HG03280 (cell line): ENCODE results near the gene SSBP1.
"Not testable (repeated sequence)": the region's sequence is repeated elsewhere in the genome, so short reads cannot be mapped to it uniquely, and the experiment has no call there.

Experiments
- ATAC-seq: cut with Tn5 transposase; IDR thresholded peaks from one replicate; pipeline ENCODE4 v1.9.1; 2021; ENCODE audit warnings: mild to moderate bottlenecking, moderate library complexity; ENCODE audit not compliant: unreplicated experiment

Gene SSBP1

GRCh38 chr7:141709318-141709717 is 28.8 kb upstream of the SSBP1 start:
- no peak for ATAC-seq

- no peak for ATAC-seq
Observed at GRCh38 chr7:141709749-141710148, 28.4 kb upstream of the SSBP1 start.

GRCh38 chr7:141710301-141710700 is 27.9 kb upstream of the SSBP1 start:
- ATAC-seq: no peak

- ATAC-seq: no peak
Observed at GRCh38 chr7:141712603-141713255, 25.4 kb upstream of the SSBP1 start.

GRCh38 chr7:141713890-141714289 is 24.3 kb upstream of the SSBP1 start:
- ATAC-seq: no peak

- ATAC-seq: no peak
Observed at GRCh38 chr7:141714571-141714970, 23.6 kb upstream of the SSBP1 start.

- ATAC-seq: no peak
Observed at GRCh38 chr7:141715018-141715417, 23.1 kb upstream of the SSBP1 start.

GRCh38 chr7:141715794-141716689 is 22.1 kb upstream of the SSBP1 start:
- ATAC-seq: no peak

- no peak for ATAC-seq
Observed at GRCh38 chr7:141717450-141717849, 20.7 kb upstream of the SSBP1 start.

GRCh38 chr7:141722529-141722928 is 15.6 kb upstream of the SSBP1 start:
- ATAC-seq: no peak

- no peak for ATAC-seq
Observed at GRCh38 chr7:141729020-141729419, 9.1 kb upstream of the SSBP1 start.

GRCh38 chr7:141731476-141732149 is 6.5 kb upstream of the SSBP1 start:
- no peak for ATAC-seq

- no peak for ATAC-seq
Observed at GRCh38 chr7:141737118-141737835, 881 bp upstream of the SSBP1 start.

GRCh38 chr7:141738592-141739013 is 445 bp downstream of the SSBP1 start:
- no peak for ATAC-seq

GRCh38 chr7:141739250-141739649 is 1.1 kb downstream of the SSBP1 start:
- ATAC-seq: no peak

GRCh38 chr7:141742229-141742628 is 4.1 kb downstream of the SSBP1 start:
- no peak for ATAC-seq

GRCh38 chr7:141744131-141744530 is 6.0 kb downstream of the SSBP1 start:
- ATAC-seq: no peak

- no peak for ATAC-seq
Observed at GRCh38 chr7:141748396-141748795, 10.2 kb downstream of the SSBP1 start.

GRCh38 chr7:141751904-141752303 is 13.7 kb downstream of the SSBP1 start:
- not testable (repeated sequence) for ATAC-seq

- ATAC-seq: no peak
Observed at GRCh38 chr7:141752634-141753033, 14.5 kb downstream of the SSBP1 start.

GRCh38 chr7:141754939-141755338 is 16.8 kb downstream of the SSBP1 start:
- ATAC-seq: no peak
